Esophagus (tissue), 2 donors: ENCODE data around the gene GPATCH2L. TPM values are rescaled to one million over a fixed set of nuclear protein-coding genes. Genes with fewer than 3 reads are reported as not detected.

Experiments
- H3K27ac ChIP-seq, 2 donors: one replicate each; pipeline ENCODE4 v1.5.1; 2013; ENCODE audit warnings: low read depth in 2 of 2, mild to moderate bottlenecking in 2 of 2, inconsistent platforms in 1 of 2, low read length in 1 of 2, moderate library complexity in 1 of 2
- H3K27me3 ChIP-seq, 2 donors: one replicate each; pipeline ENCODE4 v1.6.1; 2013; ENCODE audit warnings: low read length in 2 of 2, control low read depth in 1 of 2, mild to moderate bottlenecking in 1 of 2; ENCODE audit not compliant: insufficient read depth in 2 of 2, control insufficient read depth in 1 of 2
- H3K36me3 ChIP-seq, 2 donors: one replicate each; pipeline ENCODE4 v1.6.1; 2013; ENCODE audit warnings: low read length in 1 of 2; ENCODE audit not compliant: control insufficient read depth in 2 of 2, insufficient read depth in 2 of 2
- H3K4me1 ChIP-seq, 2 donors: one replicate each; pipeline ENCODE4 v1.6.1; 2013; ENCODE audit warnings: low read length in 1 of 2; ENCODE audit not compliant: control insufficient read depth in 2 of 2, insufficient read depth in 2 of 2
- H3K4me3 ChIP-seq, 2 donors: one replicate each; pipeline ENCODE4 v1.5.1; 2013; ENCODE audit warnings: low read length in 2 of 2, mild to moderate bottlenecking in 2 of 2, low read depth in 1 of 2, moderate library complexity in 1 of 2
- H3K9me3 ChIP-seq, 2 donors: one replicate each; pipeline ENCODE4 v1.6.1; 2013; ENCODE audit warnings: mild to moderate bottlenecking in 2 of 2, low read depth in 1 of 2, low read length in 1 of 2, moderate library complexity in 1 of 2; ENCODE audit not compliant: control insufficient read depth in 2 of 2, insufficient read depth in 1 of 2
- WGBS, 2 donors: extraction: QIAGEN DNeasy Blood & Tissue Kit; methylation state at CpG; one replicate each; pipeline ENCODE4 v1.1.7; 2013; 5-methylcytosine and 5-hydroxymethylcytosine counted together
- polyA plus RNA-seq, 2 donors: library from polyadenylated mRNA; stranded (reverse); fragments of 200-250 nt; gene quantifications; one replicate each; pipeline ENCODE4 v1.2.3, GENCODE V29; 2013
- donor health status: healthy with polysubstance abuse.
- donor health status: Bipolar disorder and iron deficiency.

Gene GPATCH2L
- polyA plus RNA-seq, 2 donors: 4.2 to 7.2 TPM

DNA sequence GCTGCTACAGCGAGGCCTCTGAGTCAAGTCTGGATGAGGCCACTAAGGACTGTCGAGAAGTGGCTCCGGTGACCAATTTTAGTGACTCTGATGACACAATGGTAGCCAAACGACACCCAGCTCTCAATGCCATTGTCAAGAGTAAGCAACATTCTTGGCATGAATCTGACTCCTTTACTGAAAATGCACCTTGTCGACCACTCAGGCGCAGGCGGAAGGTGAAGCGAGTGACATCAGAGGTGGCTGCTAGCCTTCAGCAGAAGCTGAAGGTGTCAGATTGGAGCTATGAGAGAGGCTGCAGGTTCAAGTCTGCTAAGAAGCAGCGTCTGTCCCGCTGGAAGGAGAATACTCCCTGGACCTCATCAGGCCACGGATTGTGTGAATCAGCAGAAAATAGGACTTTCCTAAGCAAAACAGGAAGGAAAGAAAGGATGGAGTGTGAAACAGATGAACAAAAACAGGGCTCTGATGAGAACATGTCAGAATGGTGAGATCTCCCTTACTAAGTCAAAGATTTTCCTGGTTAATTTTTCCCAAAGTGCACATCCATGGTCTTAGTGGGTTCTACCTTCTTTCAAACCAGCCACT is 2.9 kb downstream of the GPATCH2L start:
- H3K27ac ChIP-seq: no peak overlapping the region
- WGBS, 2 donors: 93% methylated on average over 11 of the region's 11 CpGs
- H3K4me3 ChIP-seq: no peak overlapping the region
- no peaks in the 10 kb centered on the region for H3K27me3 ChIP-seq
- H3K9me3 ChIP-seq: no peaks in the 10 kb centered on the region
- H3K4me1 ChIP-seq: peaks cover 0 to 6% of the 10 kb centered on the region in 2 donors
- peaks cover 6 to 9% of the 10 kb centered on the region in 2 donors for H3K36me3 ChIP-seq

DNA sequence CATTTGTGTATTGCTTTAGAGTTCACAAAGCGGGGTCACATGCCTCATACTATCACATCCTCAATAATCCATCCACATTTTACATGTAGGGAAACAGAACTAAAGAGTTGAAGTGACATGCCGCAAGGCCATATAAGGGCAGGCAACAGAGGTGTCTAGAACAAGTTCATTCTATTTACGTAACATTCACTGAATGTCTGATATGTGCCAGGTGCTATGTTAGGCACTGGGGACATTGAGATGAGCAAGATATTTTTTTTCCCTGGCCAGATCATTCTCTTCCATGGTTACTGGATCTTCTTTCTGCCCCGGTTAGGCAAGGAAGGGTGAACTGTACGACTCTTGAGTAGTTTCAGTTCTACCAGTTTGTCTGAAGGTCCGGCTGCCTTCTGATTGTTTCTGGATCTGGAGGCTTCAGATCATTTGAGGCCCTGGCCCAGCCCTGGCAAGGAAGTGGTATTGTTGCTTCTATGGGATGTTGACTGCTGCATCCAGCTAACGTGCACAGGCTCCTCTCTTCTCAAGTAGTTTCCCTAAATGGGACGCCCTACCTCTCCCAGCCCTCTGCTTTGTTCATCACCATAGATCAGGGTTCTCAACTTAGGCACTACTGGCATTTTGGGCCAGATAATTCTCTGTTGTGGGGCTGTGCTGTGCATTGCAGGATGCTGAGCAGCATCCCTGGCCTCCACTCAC is 12.1 kb downstream of the GPATCH2L start:
- Histone ChIP-seq H3K27me3 (no peaks in the 10 kb centered on the region), H3K4me3 (no peak overlapping the region), H3K9me3 (no peaks in the 10 kb centered on the region), H3K36me3 (peaks cover 0 to 13% of the 10 kb centered on the region in 2 donors), H3K4me1 (no peaks in the 10 kb centered on the region), H3K27ac (peak overlapping the region in 1 of 2 donors; percentile 14)
- WGBS, 2 donors: 79 to 86% methylated on average over 8 of the region's 8 CpGs

DNA sequence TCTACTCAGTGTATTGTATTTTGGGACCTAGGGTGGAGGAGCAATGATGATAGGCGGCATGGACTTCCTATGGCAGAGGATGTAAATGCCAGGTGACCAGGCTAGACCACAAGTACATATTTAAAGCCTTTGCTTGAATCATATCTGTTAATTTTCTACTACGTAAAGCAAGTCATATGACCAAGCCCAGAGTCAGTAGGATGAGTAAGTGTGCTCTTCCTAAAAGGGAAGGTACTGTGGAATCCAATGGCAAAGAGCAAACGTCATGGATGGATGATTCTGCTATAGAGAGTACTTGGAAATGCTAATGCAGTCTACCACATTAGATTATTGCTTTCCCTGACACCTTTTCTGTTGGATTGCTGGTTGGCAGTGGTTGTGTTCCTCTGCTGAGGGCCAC is 16.8 kb downstream of the GPATCH2L start:
- Histone ChIP-seq H3K27me3 (no peaks in the 10 kb centered on the region), H3K36me3 (peaks cover 2 to 4% of the 10 kb centered on the region in 2 donors), H3K4me3 (no peak overlapping the region), H3K4me1 (no peaks in the 10 kb centered on the region), H3K27ac (no peak overlapping the region), H3K9me3 (no peaks in the 10 kb centered on the region)
- 80 to 98% methylated on average over 3 of the region's 3 CpGs for WGBS, 2 donors

DNA sequence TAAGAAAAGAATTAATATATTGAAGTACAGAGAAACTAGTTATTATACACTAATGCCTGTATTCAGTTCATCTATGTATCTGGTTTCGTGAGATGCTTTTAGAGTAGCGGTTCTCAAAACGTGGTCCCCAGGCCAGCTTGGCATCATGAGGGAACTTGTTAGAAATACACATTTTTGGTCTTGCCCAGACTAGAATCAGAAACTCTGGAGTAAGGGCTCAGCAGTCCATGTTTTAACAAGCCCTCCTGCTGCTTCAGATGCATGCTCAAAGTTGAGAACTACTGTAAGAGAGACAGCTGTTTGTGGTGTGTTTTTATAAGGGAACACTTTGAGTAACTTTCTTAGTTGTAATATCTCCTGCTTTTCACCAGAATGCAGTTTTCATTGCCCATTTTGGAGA is 18.1 kb downstream of the GPATCH2L start:
- 53 to 62% methylated on average over 3 of the region's 3 CpGs for WGBS, 2 donors
- no peak overlapping the region for H3K27ac ChIP-seq
- H3K27me3 ChIP-seq: no peaks in the 10 kb centered on the region
- no peak overlapping the region for H3K4me3 ChIP-seq
- H3K9me3 ChIP-seq: no peaks in the 10 kb centered on the region
- H3K4me1 ChIP-seq: no peaks in the 10 kb centered on the region
- peaks cover 2 to 6% of the 10 kb centered on the region in 2 donors for H3K36me3 ChIP-seq

GRCh38 chr14:76174982-76175381 is 23.3 kb downstream of the GPATCH2L start:
- Histone ChIP-seq H3K36me3 (peaks cover 4 to 8% of the 10 kb centered on the region in 2 donors), H3K9me3 (no peaks in the 10 kb centered on the region), H3K27ac (no peak overlapping the region), H3K4me1 (no peaks in the 10 kb centered on the region), H3K27me3 (no peaks in the 10 kb centered on the region), H3K4me3 (no peak overlapping the region)
- 90 to 94% methylated on average over 2 of the region's 2 CpGs for WGBS, 2 donors

- peaks cover 6 to 8% of the 10 kb centered on the region in 2 donors for H3K36me3 ChIP-seq
- H3K27ac ChIP-seq: no peak overlapping the region
- H3K4me3 ChIP-seq: no peak overlapping the region
- no peaks in the 10 kb centered on the region for H3K4me1 ChIP-seq
- WGBS, 2 donors: 83% methylated on average over 3 of the region's 3 CpGs
- no peaks in the 10 kb centered on the region for H3K9me3 ChIP-seq
- H3K27me3 ChIP-seq: no peaks in the 10 kb centered on the region
Observed at GRCh38 chr14:76175942-76176341, 24.2 kb downstream of the GPATCH2L start.

DNA sequence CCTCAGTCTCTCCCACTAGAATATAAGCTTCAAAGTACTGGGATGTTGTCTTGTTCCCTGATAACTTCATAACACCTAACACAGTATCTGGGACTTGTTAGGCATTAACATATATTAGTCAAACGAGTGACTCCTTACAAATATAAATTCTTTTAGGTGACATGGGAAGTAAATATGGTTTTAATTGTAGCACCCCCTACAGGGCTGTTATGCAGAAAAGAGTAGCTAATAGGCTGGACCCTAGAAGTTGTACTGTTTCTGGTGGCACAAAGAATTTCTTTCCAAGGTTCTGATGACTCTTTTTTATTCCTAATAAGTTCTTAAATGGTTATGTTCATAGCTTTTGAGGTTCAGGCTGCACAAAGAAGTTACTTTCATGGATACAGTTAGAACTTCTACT is 29.8 kb downstream of the GPATCH2L start:
- Histone ChIP-seq H3K27ac (no peak overlapping the region), H3K27me3 (no peaks in the 10 kb centered on the region), H3K36me3 (peaks cover 7 to 13% of the 10 kb centered on the region in 2 donors), H3K9me3 (no peaks in the 10 kb centered on the region), H3K4me1 (no peaks in the 10 kb centered on the region), H3K4me3 (no peak overlapping the region)
- 67% methylated on average over 1 of the region's 1 CpG for WGBS, 2 donors

DNA sequence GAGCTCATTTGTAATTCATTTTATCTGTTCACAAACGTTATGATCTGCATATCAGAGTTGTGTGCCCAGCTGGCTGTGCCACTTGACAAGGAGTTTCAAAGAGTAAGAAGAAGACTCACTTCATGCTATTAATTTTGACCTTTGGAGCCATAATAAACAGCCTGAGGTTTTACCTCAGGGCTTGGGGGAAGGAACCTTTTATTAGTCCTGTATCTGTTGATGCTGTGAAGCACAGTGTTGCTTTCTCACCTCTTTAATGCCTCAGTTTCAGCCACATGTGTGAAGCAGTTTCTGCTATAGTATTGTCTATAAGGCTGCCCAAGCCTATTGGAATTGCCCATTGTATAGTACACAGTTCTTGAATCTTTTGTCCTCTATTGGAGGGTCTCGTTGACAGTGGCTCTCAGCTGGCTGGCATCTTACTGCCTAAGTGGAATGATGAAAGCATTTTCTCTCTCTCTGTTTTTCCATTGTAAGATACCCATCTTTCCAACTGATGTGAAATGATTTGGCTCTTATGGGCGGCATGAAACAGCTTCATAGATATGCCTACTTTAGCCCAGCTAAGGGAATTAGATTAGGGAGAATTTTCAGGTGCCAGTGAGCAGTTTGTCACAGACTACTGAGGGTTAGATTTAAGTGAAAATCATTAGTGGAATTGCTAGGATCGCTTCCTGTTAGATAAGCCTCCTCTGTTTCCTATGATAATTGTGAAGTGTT is 34.7 kb downstream of the GPATCH2L start:
- Histone ChIP-seq H3K36me3 (peaks cover 4% of the 10 kb centered on the region in 2 donors), H3K9me3 (no peaks in the 10 kb centered on the region), H3K4me1 (no peaks in the 10 kb centered on the region), H3K27ac (no peak overlapping the region), H3K4me3 (no peak overlapping the region), H3K27me3 (no peaks in the 10 kb centered on the region)
- 68 to 75% methylated on average over 4 of the region's 4 CpGs for WGBS, 2 donors

DNA sequence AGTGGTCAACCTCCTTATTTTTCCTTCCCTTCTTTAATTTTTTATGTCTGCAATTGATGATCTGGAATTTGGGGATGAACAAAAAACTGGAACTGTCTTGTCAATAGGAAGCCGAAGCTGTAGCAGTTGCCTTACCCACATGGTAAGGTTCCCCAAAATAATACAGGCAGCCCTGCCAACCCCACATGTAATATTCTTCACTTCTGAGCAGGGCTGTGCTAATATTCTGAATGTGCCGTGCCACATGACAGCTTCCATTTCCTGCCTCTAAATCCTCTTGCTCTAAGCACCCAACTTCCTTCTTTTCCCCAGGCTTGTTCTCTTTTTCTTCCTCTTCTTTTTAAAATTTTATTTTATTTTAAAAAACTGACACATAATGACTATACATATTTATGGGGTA is 39.6 kb downstream of the GPATCH2L start:
- Histone ChIP-seq H3K27ac (no peak overlapping the region), H3K36me3 (peaks cover 3 to 4% of the 10 kb centered on the region in 2 donors), H3K4me3 (no peak overlapping the region), H3K4me1 (no peaks in the 10 kb centered on the region), H3K27me3 (no peaks in the 10 kb centered on the region), H3K9me3 (no peaks in the 10 kb centered on the region)
- 82 to 88% methylated on average over 2 of the region's 2 CpGs for WGBS, 2 donors
